B cell (primary cell): ENCODE measurements around the gene EFCAB10. TPM values are rescaled to one million over a fixed set of nuclear protein-coding genes. Genes with fewer than 3 reads are reported as not detected.

Experiments
- ATAC-seq: fragments of 200-7000 bp; cut with Tn5 transposase; one replicate; pipeline ENCODE4 v1.10.0; 2021; ENCODE audit warnings: low read depth, mild to moderate bottlenecking, moderate number of reproducible peaks, moderate library complexity
- CTCF ChIA-PET: fragments of 350-600 bp; sonication (Branson Sonifier 250); formaldehyde crosslinking; loops from one replicate; lab custom pipeline; 2021; ENCODE audit warnings: antibody characterized with exemption, inconsistent platforms; lab: Charles Lee
- POLR2A ChIA-PET: fragments of 350-600 bp; sonication (Branson Sonifier 250); formaldehyde crosslinking; loops from one replicate; lab custom pipeline; 2021; ENCODE audit warnings: antibody characterized with exemption; lab: Charles Lee
- DNase-seq: peaks from one replicate; pipeline ENCODE4 v3.0.0; 2013
- H2AFZ ChIP-seq: 2 replicates; pipeline ENCODE4 v1.6.1; 2012; ENCODE audit warnings: mild to moderate bottlenecking, low read depth, low read length; ENCODE audit not compliant: insufficient read depth, poor library complexity, severe bottlenecking
- H3K27ac ChIP-seq, 2 donors: 1 replicate in 1 of 2; 2 replicates in 1 of 2; pipeline ENCODE4 v1.5.1; 2012 to 2013; ENCODE audit warnings: low read length in 2 of 2, mild to moderate bottlenecking in 2 of 2, moderate library complexity in 1 of 2
- H3K27me3 ChIP-seq, 4 experiments: fragments of 200-600 bp in 1 of 4; sonication (generic) in 1 of 4; replicated peaks in 1 of 4; 1 replicate in 2 of 4; 2 replicates in 2 of 4; pipeline versions ENCODE4 v1.6.1 to v1.7.0; 2013 to 2016; ENCODE audit warnings: low read length in 3 of 4, mild to moderate bottlenecking in 2 of 4, mixed read lengths in 1 of 4, moderate library complexity in 1 of 4; ENCODE audit not compliant: insufficient read depth in 4 of 4, control insufficient read depth in 3 of 4; ENCODE audit errors: control extremely low read depth in 1 of 4
- H3K36me3 ChIP-seq, 2 experiments: replicated peaks in 1 of 2; 1 replicate in 1 of 2; 2 replicates in 1 of 2; pipeline versions ENCODE4 v1.6.1 to v1.7.1; 2013; ENCODE audit warnings: low read length in 1 of 2; ENCODE audit not compliant: insufficient read depth in 2 of 2, control insufficient read depth in 1 of 2; ENCODE audit errors: control extremely low read depth in 1 of 2, extremely low read depth in 1 of 2
- H3K4me1 ChIP-seq, 2 donors: fragments of 200-600 bp in 1 of 2; sonication (generic) in 1 of 2; 1 replicate in 1 of 2; 2 replicates in 1 of 2; pipeline versions ENCODE4 v1.5.1 to v1.6.1; 2013 to 2017; ENCODE audit warnings: low read length in 2 of 2; ENCODE audit not compliant: control insufficient read depth in 2 of 2, insufficient read depth in 2 of 2
- H3K4me2 ChIP-seq: replicated peaks from 2 replicates; pipeline ENCODE3; 2012; ENCODE audit warnings: mild to moderate bottlenecking, low read depth, low read length; ENCODE audit not compliant: poor library complexity, severe bottlenecking
- H3K4me3 ChIP-seq, 5 experiments: fragments of 200-600 bp in 1 of 5; sonication (generic) in 1 of 5; 1 replicate in 3 of 5; 2 replicates in 2 of 5; pipeline versions ENCODE4 v1.5.1 to v1.7.0; 2011 to 2016; ENCODE audit warnings: low read length in 4 of 5, mild to moderate bottlenecking in 4 of 5, low read depth in 2 of 5, control low read depth in 1 of 5, moderate library complexity in 1 of 5; ENCODE audit not compliant: insufficient read depth in 1 of 5; ENCODE audit errors: control extremely low read depth in 1 of 5, extremely low read depth in 1 of 5
- H3K79me2 ChIP-seq: fragments of 200-600 bp; sonication (generic); one replicate; pipeline ENCODE4 v1.6.0; 2016; ENCODE audit warnings: low read length; ENCODE audit not compliant: control insufficient read depth, insufficient read depth
- H3K9ac ChIP-seq: fragments of 200-600 bp; sonication (generic); 2 replicates; pipeline ENCODE4 v1.6.1; 2017; ENCODE audit warnings: mild to moderate bottlenecking, low read length, moderate library complexity
- H3K9me3 ChIP-seq, 3 donors: one replicate each; pipeline versions ENCODE4 v1.6.1 to v1.7.1; 2013; ENCODE audit warnings: low read length in 2 of 3; ENCODE audit not compliant: control insufficient read depth in 2 of 3, insufficient read depth in 1 of 3; ENCODE audit errors: control extremely low read depth in 1 of 3
- H4K20me1 ChIP-seq: 2 replicates; pipeline ENCODE4 v1.6.0; 2012; ENCODE audit warnings: mild to moderate bottlenecking, low read length; ENCODE audit not compliant: insufficient read depth, control insufficient read depth, poor library complexity, severe bottlenecking
- H3K27ac Mint-ChIP-seq: one replicate; pipeline ENCODE4 v1.8.0; 2021; ENCODE audit warnings: mixed read lengths
- H3K27me3 Mint-ChIP-seq: one replicate; pipeline ENCODE4 v1.8.0; 2021; ENCODE audit warnings: mixed read lengths
- H3K4me1 Mint-ChIP-seq: one replicate; pipeline ENCODE4 v1.8.0; 2021; ENCODE audit warnings: mixed read lengths
- H3K4me3 Mint-ChIP-seq: one replicate; pipeline ENCODE4 v1.8.0; 2021; ENCODE audit warnings: mixed read lengths
- H3K9me3 Mint-ChIP-seq: one replicate; pipeline ENCODE4 v1.8.0; 2022; ENCODE audit warnings: mixed read lengths; ENCODE audit not compliant: insufficient read depth
- EZH2 ChIP-seq: IDR thresholded peaks from 2 replicates; pipeline ENCODE4 v1.6.1; 2012; ENCODE audit warnings: borderline replicate concordance, low read depth, mild to moderate bottlenecking, moderate library complexity, low read length; ENCODE audit not compliant: insufficient read depth, poor library complexity, severe bottlenecking
- WGBS: methylation state at CpG from one replicate; pipeline ENCODE4 v1.1.5; 2013; ENCODE audit warnings: missing lambda C conversion rate; ENCODE audit not compliant: insufficient coverage; 5-methylcytosine and 5-hydroxymethylcytosine counted together
- intact Hi-C: fragments of 100-400 bp; cut with micrococcal nuclease; formaldehyde crosslinking; loops from one replicate; pipeline ENCODE4 v1.10.0; 2022
- polyA plus RNA-seq: library from polyadenylated mRNA; depleted of rRNA; stranded (reverse); fragments of >200 nt; gene quantifications from 2 replicates; pipeline ENCODE4 v1.2.3, GENCODE V29; 2012
- total RNA-seq, 2 donors: library from RNA; stranded (reverse); fragments of 120-200 nt in 1 of 2; gene quantifications; 1 replicate in 1 of 2; 2 replicates in 1 of 2; pipeline versions ENCODE4 v1.2.3 to v1.2.4, GENCODE V29; 2013 to 2022
- TF ChIP-seq, protein P1 (sequence below): fragments of 200-600 bp; IDR thresholded peaks from one replicate; pipeline ENCODE4 v1.8.0; 2022; ENCODE audit warnings: antibody characterized with exemption, mild to moderate bottlenecking

EFCAB10 gene
- total and polyA plus RNA-seq, 2 donors (not counting 1 experiment from before 2014, with no cell fraction given): not detected

DNA sequence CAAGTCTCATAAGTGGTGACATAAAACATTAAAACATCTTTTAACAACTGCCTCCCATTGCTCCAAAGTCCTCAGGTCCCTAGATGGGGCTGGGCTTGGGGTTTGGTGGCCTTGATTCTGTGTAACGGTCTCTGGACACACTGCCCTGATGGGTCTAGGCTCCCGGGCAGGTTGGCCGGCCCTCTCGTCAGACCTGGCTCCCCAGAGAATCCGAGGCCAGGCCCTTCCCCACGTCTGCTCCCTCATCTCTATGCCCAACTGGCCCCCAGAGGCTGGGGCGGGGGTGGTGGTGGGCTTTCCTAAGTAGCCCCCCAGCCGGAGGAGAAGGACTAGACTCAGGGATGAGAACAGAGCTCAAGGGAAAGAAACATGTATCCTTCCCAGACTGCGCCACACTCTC lies 31.5 kb upstream of the EFCAB10 start:
- no peaks in the 10 kb centered on the region for H3K4me1 ChIP-seq
- Mint-ChIP-seq H3K9me3 (no peaks in the 10 kb centered on the region), H3K27ac (no peak overlapping the region), H3K27me3 (no peaks in the 10 kb centered on the region), H3K4me3 (no peak overlapping the region), H3K4me1 (no peaks in the 10 kb centered on the region)
- H3K36me3 ChIP-seq: peaks cover 0 to 44% of the 10 kb centered on the region in 2 experiments
- H3K4me2 ChIP-seq: no peak overlapping the region
- H3K4me3 ChIP-seq: no peak overlapping the region
- ATAC-seq (no peak), DNase-seq (no peak)
- no peak overlapping the region for H3K9ac ChIP-seq
- no peaks in the 10 kb centered on the region for H3K9me3 ChIP-seq
- 98% methylated on average over 7 of the region's 9 CpGs for WGBS
- no peaks in the 10 kb centered on the region for H3K27me3 ChIP-seq
- H3K27ac ChIP-seq: no peak overlapping the region
- POLR2A ChIA-PET: no interaction called here
- intact Hi-C loops: no loop called here
- no peak overlapping the region for H2AFZ ChIP-seq
- TF ChIP-seq, protein P1, sequence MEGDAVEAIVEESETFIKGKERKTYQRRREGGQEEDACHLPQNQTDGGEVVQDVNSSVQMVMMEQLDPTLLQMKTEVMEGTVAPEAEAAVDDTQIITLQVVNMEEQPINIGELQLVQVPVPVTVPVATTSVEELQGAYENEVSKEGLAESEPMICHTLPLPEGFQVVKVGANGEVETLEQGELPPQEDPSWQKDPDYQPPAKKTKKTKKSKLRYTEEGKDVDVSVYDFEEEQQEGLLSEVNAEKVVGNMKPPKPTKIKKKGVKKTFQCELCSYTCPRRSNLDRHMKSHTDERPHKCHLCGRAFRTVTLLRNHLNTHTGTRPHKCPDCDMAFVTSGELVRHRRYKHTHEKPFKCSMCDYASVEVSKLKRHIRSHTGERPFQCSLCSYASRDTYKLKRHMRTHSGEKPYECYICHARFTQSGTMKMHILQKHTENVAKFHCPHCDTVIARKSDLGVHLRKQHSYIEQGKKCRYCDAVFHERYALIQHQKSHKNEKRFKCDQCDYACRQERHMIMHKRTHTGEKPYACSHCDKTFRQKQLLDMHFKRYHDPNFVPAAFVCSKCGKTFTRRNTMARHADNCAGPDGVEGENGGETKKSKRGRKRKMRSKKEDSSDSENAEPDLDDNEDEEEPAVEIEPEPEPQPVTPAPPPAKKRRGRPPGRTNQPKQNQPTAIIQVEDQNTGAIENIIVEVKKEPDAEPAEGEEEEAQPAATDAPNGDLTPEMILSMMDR: no peak
- no peak for TF ChIP-seq EZH2
- H4K20me1 ChIP-seq: no peaks in the 10 kb centered on the region
- CTCF ChIA-PET: no interaction called here
- no peaks in the 10 kb centered on the region for H3K79me2 ChIP-seq

DNA sequence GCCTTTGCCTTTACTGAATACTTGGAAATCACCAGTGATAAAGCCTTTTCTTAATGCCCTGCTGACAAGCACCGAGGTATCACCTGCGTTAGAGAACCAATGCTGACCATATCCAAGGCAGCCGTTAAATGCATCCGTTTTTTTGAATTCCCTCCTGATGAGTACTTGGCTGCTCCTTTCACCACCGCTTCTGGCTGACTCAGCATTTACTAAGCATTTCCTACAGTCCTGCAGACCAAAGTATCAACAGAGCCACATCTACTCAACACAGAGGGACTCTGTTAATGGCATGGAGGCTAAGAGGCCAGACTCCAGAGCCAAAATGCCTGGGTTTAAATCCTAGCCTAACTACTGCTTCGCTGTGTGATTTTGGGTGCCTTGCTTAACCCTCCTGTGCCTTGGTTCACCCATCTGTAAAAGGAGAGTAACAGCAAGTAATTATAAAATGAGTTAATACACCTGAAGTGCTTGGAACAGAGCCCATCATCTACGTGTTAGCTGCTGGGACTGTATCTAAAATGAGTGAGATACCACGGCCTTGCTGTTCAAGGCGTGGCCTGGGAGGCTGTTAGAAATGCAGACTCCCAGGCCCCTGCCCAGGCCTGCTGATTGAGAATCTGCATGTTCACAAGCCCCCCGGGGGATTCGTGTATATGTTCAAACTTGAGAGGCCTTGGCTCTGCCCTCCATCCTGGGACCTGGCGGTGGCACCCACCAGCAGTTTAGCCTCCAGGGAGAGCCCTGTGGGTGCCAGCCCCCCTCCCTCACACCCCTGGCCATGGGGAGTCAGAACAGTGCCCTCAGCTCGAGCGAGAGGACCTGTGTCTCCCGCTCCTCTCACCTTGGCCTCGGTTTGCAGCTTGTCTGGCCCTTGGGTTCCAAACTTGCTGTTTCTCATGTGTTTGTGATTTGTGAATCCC lies 30.8 kb upstream of the EFCAB10 start:
- no peaks in the 10 kb centered on the region for H4K20me1 ChIP-seq
- ChIA-PET POLR2A (no interaction called here), CTCF (no interaction called here)
- no peaks in the 10 kb centered on the region for H3K27me3 ChIP-seq
- TF ChIP-seq, protein P1: no peak
- TF ChIP-seq EZH2: no peak
- no peaks in the 10 kb centered on the region for H3K4me1 ChIP-seq
- no peaks in the 10 kb centered on the region for H3K79me2 ChIP-seq
- no peak for DNase-seq
- H3K4me2 ChIP-seq: no peak overlapping the region
- intact Hi-C loops: no loop called here
- no peak overlapping the region for H3K27ac ChIP-seq
- Mint-ChIP-seq H3K27me3 (no peaks in the 10 kb centered on the region), H3K27ac (no peak overlapping the region), H3K9me3 (no peaks in the 10 kb centered on the region), H3K4me1 (no peaks in the 10 kb centered on the region), H3K4me3 (no peak overlapping the region)
- H3K36me3 ChIP-seq: peaks cover 0 to 41% of the 10 kb centered on the region in 2 experiments
- H2AFZ ChIP-seq: no peak overlapping the region
- 96% methylated on average over 12 of the region's 16 CpGs for WGBS
- H3K4me3 ChIP-seq: no peak overlapping the region
- ATAC-seq: no peak
- H3K9me3 ChIP-seq: no peaks in the 10 kb centered on the region
- no peak overlapping the region for H3K9ac ChIP-seq
